Neutrophil (primary cell): ENCODE data around the gene MYO1F.

Experiments
- H3K27ac ChIP-seq: fragments of 200-600 bp; sonication (generic); 2 replicates; pipeline ENCODE4 v1.5.1; 2016; ENCODE audit warnings: mild to moderate bottlenecking, moderate library complexity
- H3K27me3 ChIP-seq: fragments of 200-600 bp; sonication (generic); 2 replicates; pipeline ENCODE4 v1.6.0; 2016; ENCODE audit warnings: mild to moderate bottlenecking
- H3K36me3 ChIP-seq: fragments of 200-600 bp; sonication (generic); 2 replicates; pipeline ENCODE4 v1.5.1; 2017
- H3K4me1 ChIP-seq, 2 experiments: fragments of 200-600 bp in 1 of 2; sonication (generic) in 1 of 2; 1 replicate in 1 of 2; 2 replicates in 1 of 2; pipeline versions ENCODE4 v1.5.1 to v1.6.1; 2013 to 2016; ENCODE audit warnings: low read depth in 1 of 2, low read length in 1 of 2, mild to moderate bottlenecking in 1 of 2, moderate library complexity in 1 of 2; ENCODE audit not compliant: control insufficient read depth in 1 of 2, insufficient read depth in 1 of 2
- H3K4me3 ChIP-seq, 2 experiments: fragments of 200-600 bp in 1 of 2; sonication (generic) in 1 of 2; 1 replicate in 1 of 2; 2 replicates in 1 of 2; pipeline ENCODE4 v1.5.1; 2013 to 2016; ENCODE audit warnings: low read depth in 1 of 2, low read length in 1 of 2, mild to moderate bottlenecking in 1 of 2, moderate library complexity in 1 of 2
- H3K9me3 ChIP-seq: fragments of 200-600 bp; sonication (generic); 2 replicates; pipeline ENCODE4 v1.5.1; 2016
- TF ChIP-seq, protein P1 (sequence below): fragments of 200-600 bp; sonication (generic); IDR thresholded peaks from 2 replicates; pipeline ENCODE4 v1.5.1; 2016; ENCODE audit warnings: antibody characterized with exemption

MYO1F gene

DNA sequence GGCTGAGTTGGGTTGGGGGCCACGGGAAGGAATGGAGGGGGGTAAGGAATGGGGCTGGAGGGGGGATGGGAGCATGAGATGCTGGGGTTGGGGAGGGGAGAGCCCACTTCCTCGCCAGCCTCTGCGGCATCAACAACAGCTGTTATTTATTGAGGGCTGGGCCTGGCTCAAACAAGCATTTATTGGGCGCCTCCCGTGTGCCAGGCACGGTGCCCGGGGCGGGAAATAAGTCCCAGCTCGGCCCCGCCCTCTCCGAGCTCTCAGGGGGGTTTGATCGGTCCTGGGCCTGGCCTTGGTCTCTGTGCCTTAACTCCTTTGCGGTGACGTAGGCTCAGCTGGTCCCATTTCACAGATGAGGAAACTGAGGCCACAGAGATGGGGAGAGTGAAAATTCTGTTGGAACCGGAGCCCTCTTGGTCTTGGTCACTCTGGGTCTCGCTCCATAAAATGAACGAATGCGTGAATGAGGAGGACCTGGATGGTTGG lies 34.2 kb upstream of the MYO1F start:
- Histone ChIP-seq H3K27me3 (peaks cover 84% of the 10 kb centered on the region), H3K27ac (no peak overlapping the region), H3K9me3 (no peaks in the 10 kb centered on the region), H3K36me3 (no peaks in the 10 kb centered on the region), H3K4me3 (no peak overlapping the region), H3K4me1 (peaks cover 16 to 20% of the 10 kb centered on the region in 2 experiments)
- TF ChIP-seq, protein P1, sequence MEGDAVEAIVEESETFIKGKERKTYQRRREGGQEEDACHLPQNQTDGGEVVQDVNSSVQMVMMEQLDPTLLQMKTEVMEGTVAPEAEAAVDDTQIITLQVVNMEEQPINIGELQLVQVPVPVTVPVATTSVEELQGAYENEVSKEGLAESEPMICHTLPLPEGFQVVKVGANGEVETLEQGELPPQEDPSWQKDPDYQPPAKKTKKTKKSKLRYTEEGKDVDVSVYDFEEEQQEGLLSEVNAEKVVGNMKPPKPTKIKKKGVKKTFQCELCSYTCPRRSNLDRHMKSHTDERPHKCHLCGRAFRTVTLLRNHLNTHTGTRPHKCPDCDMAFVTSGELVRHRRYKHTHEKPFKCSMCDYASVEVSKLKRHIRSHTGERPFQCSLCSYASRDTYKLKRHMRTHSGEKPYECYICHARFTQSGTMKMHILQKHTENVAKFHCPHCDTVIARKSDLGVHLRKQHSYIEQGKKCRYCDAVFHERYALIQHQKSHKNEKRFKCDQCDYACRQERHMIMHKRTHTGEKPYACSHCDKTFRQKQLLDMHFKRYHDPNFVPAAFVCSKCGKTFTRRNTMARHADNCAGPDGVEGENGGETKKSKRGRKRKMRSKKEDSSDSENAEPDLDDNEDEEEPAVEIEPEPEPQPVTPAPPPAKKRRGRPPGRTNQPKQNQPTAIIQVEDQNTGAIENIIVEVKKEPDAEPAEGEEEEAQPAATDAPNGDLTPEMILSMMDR, result no peak

- Histone ChIP-seq H3K27me3 (peaks cover 87% of the 10 kb centered on the region), H3K9me3 (no peaks in the 10 kb centered on the region), H3K4me1 (peaks cover 11 to 15% of the 10 kb centered on the region in 2 experiments), H3K4me3 (no peak overlapping the region), H3K27ac (no peak overlapping the region), H3K36me3 (no peaks in the 10 kb centered on the region)
- TF ChIP-seq, protein P1, result no peak
These were observed 33.7 kb upstream of the MYO1F start for GRCh38 chr19:8610936-8611300.

DNA sequence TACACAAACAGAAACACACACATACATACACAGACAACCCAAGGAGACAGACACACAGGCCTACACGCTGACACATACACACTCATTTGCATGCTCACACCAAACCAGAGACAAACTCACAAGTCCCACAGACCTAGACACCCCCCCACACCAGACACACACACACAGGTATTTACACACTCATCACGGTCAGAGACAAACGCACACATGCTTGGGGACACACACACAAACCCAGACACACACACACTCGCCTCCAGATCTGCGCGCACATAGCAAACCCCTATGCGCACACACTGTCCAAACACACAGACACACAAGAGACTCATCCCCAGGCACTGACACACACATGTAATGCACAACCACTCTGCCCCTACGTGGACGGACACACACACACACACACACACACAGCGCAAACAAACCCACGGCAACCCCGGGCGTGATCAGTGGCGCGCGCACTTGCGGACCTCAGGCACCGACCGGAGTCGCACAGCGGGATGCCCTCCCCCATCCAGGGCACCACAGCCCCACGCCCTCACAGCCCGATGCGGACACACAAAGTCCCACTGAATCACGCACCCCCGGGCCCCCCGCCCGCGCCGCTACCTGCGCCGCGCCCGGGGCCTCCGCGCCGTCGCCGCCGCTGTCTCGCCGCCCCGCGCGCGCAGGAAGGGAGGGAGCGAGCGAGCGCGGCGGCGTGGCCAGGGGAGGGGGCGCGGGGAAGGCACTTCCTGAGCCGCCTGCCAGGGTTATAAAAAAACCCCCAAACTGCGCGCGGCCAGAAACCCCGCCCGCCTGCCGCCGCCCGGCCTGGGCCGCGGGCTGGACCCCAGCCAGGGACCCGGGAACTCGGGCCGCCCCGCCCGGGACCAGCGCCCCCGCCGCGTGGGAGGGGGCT lies 33.0 kb upstream of the MYO1F start, which contains the start of gene ADAMTS10:
TSS of gene ADAMTS10 (minus strand) at position 675 of the 895 bp plus-strand sequence. CDS start 5,005 bp downstream, outside the sequence.
- peaks cover 9 to 12% of the 10 kb centered on the region in 2 experiments for H3K4me1 ChIP-seq
- H3K27me3 ChIP-seq, result peaks cover 91% of the 10 kb centered on the region
- no peaks in the 10 kb centered on the region for H3K9me3 ChIP-seq
- H3K4me3 ChIP-seq, result no peak within 1 kb of the TSS
- H3K27ac ChIP-seq, result no peak within 1 kb of the TSS
- TF ChIP-seq, protein P1, result no peak
- no peaks in the 10 kb centered on the region for H3K36me3 ChIP-seq

DNA sequence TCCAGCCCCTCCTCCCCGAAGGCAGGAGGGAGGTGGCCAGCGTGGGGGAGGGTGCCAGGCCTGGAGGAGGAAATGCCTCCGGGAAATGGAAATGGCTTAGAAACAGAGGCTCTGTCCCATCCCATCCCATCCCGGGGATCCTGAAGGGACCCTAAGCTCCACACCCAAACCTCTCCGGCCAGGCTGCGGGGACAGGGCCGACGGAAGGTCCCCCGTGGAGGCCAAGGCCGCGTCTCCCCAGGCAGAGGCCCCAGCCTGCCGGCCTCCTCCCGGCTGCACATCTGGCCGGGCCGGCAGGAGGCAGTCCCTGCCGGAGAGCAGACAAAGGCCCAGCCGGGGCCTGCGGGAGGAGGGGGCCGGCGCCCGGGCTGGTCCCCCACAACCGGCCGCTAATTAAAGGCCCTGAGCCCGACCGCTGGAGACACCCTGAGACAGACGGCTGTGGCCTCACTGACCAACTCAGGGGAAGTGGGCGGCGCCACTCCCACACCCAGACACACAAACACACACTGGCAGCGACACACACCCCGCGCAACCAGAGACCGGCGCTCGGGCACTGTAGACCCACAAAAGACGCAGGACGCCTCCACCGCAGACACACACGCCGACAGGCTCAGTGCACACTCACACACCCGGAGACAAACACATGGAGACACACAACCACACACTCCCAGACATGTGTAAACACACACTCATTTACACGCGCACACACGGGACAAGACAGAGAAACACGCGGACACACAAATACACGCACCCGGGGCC lies 32.2 kb upstream of the MYO1F start:
- Histone ChIP-seq H3K9me3 (no peaks in the 10 kb centered on the region), H3K36me3 (no peaks in the 10 kb centered on the region), H3K27ac (no peak overlapping the region), H3K4me1 (peaks cover 9 to 12% of the 10 kb centered on the region in 2 experiments), H3K4me3 (no peak overlapping the region), H3K27me3 (peaks cover 85% of the 10 kb centered on the region)
- TF ChIP-seq, protein P1, result no peak

- Histone ChIP-seq H3K4me1 (peaks cover 9 to 12% of the 10 kb centered on the region in 2 experiments), H3K27ac (no peak overlapping the region), H3K27me3 (peaks cover 81% of the 10 kb centered on the region), H3K9me3 (no peaks in the 10 kb centered on the region), H3K4me3 (no peak overlapping the region), H3K36me3 (no peaks in the 10 kb centered on the region)
- TF ChIP-seq, protein P1, result no peak
These were observed 31.7 kb upstream of the MYO1F start for GRCh38 chr19:8608941-8609278.
